Bone marrow (tissue), 2 donors: Measurements from ENCODE around the gene ATG9A.

Experiments
- DNase-seq, 2 donors: peaks; one replicate each; lab custom pipeline; 2025; lab: John Stamatoyannopoulos, UW

ATG9A gene

DNA sequence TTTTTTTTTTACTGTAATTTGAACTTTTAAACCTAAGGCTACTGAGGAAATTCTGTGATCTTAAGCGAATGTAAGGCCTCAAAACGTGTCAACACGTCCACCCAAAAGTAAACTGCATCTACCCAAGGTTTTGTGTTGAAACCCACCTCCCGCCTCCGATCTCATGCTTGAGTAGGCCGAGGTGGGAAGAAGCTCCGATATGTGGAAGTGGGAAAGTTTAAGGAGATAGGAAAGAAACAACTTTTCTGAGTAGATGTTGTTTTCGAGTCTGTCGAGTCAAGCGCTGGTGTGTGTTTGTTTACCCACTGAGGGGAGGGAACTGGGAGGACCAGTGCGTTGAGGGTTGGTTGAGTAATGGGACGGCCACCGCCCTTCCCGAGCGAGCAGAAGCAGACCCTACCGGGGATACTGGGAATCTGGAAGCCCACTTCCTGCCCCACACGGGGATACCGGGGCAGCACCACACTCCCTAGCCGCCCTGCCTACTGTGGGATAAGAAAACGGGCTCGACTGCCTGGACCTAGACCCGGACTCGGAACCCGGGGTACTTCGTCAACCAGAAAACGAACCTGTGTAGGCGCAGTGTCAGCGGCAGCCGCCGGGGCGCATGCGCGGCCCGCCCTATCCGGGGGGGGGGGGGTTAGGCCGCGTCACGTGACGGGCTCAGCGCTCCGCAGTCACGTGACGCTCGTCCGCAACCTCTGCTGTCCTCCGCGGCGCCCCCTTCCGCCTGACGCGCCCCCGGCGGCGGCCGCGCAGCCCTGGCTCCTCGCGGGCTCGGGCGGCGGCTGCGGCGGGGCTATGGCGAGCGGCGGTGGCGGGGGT is 51.7 kb downstream of the ATG9A start, which contains the start of gene RETREG2:
Gene RETREG2 (plus strand): TSS at position 724 of the 825 bp plus-strand sequence. CDS start 78 bp downstream, at position 802.
- peak; percentile 86 to 90 for DNase-seq

DNA sequence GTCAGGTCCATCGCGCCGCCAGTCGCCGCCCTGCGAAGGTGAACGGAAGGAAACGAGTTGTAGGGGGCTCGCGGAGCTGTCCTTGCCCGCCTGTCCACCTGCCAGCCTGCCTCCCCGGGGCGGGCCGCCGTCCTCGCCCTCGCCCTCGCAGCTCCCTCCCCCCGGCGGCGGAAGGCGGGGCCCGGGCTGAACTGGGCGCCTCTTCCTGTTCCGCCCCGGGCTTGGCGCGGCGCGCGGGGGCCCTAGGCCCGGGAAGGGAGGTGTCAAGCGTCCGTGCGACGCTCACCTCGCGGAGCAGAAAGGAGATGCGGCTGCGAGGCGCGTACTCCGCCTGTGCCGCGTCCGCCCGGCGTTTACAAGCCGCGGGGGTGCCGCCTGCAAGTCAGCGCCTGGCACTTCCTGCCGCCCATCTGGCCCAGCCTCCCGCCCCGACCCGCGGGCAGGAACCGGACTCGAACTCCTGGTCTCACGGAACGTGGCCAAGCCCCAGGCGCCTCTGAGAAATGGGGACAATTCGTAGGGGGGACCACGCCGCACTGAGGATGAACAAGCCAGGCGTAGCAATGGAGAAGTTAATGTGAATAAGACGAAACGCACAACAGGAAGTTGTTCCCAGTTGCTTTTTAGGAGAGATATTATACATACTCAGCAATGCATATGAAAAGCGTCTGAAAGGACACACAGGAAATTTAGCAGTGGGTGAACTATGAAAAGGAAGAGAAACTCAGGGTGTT is 52.5 kb downstream of the ATG9A start, which contains the start of gene CNPPD1:
Gene CNPPD1 (minus strand): TSS at position 108 of the 734 bp plus-strand sequence. CDS start 97 bp downstream, at position 11.
- DNase-seq: peak; percentile 66 to 75

DNA sequence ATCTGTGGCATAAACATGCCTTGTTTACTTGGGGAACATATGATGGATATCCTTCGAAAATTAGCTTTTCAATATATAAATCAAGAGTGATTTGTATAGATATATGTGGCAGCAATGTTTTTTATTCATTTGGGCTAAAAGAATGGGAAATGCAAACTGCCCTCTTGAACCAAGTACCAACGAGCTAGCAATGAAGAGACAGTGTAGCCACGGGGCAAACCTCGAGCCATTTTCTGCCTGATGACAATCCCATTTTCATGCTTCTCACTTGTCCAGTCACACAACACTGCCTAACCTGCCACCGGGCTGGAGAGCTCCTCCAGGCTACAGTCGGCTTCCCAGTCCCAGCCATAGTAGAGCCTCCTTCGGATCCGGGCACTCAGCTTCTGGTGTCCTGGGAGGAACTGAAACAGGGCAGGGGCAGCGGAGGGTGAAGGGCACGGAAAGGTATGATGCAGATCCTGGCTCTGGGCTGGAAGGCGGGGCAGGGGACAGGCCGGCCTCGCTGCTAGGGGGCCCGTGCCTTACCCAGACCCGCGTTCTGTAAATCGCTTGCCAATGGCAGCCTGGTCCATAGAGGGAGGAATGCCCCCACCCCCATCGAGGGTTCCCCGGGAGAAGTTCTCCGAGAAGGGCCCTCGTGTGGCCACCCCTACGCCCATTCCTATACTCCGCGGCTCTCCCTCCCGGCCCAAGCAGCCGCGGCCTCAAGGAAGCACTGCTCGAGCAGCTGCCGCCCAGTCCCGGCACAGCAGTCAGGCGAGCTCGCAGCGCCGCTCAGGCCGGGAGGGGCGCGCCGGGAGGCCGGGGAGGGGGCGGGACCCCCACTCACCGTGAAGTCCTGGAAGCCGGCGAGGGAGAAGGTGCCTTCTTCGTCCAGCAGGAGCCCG is 53.3 kb downstream of the ATG9A start:
- peak in 1 of 2 donors; percentile 63 for DNase-seq

DNA sequence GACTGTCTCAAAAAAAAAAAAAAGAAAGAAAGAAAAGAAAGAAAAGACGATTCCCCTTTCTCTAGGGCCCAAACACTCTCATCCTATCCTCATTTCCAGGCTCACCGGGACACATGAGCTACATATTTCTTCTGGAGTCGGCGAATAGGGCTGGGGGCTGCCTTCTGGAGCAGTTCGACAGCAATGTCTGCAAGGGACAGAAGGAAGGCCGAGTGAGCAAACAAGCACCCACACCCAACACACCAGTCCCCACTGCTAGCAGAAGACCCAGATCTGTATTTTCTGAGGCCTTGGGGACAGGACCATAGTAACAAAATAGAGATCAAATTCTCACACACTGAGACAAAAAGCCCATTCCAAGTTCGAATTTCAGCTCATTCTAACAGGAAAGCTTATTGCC is 54.0 kb downstream of the ATG9A start:
- DNase-seq: no peak

DNA sequence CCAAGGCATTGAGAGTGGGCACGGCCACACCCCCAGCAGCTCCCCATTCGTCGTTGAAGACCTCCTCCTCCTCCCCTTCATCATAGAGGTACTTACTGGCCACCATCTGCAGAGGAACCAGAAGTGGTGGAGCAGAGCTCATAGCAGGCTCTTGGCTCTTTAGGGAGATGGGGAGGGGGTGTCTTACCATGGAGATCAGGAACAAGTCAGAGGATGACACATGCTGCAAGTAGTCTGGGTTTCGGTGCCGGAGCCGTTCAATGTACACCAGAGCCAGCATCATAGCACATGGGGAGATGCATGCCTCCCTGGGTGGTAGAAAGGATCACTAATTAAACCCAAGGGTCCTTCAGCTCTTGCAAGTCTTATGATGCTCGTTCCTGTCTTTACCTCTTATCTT is 54.6 kb downstream of the ATG9A start:
- DNase-seq: no peak

DNA sequence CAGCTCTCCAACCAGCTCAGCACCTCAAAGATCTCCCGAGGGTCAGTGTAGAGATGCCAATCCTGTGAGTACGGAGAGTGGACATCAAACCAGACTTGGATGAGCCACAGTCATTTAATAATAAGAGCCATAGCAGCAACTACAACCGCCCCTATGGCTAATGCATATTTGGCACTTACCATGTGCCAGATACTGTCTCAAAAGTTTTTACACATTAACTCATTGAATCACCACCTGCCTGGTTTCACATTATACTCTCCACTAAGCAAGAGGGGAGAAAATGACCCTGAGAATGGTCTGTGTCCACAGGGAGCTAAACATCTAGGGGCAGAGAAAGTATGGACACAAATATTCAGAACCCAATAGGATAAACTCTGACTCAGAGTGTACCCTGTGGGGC is 55.3 kb downstream of the ATG9A start:
- DNase-seq: no peak

DNA sequence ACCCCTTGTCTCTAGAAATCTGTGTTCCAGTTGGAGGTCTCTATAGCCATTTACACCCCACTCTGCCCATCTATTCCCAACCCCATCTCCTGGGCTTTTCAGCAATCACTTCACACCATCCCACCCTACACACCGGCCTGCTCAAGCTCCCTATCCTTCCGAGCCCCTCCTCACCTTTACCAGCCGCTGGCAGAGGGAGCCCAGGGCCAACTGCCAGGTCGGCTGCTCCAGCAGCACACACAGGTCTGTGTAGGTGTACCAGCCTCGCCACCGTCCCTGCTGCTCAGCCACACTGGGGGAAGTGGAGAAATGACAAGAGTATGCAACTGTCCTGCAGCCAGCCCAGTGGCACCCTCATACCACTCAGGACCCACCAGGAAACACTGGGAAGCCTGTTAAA is 56.3 kb downstream of the ATG9A start:
- DNase-seq: no peak

DNA sequence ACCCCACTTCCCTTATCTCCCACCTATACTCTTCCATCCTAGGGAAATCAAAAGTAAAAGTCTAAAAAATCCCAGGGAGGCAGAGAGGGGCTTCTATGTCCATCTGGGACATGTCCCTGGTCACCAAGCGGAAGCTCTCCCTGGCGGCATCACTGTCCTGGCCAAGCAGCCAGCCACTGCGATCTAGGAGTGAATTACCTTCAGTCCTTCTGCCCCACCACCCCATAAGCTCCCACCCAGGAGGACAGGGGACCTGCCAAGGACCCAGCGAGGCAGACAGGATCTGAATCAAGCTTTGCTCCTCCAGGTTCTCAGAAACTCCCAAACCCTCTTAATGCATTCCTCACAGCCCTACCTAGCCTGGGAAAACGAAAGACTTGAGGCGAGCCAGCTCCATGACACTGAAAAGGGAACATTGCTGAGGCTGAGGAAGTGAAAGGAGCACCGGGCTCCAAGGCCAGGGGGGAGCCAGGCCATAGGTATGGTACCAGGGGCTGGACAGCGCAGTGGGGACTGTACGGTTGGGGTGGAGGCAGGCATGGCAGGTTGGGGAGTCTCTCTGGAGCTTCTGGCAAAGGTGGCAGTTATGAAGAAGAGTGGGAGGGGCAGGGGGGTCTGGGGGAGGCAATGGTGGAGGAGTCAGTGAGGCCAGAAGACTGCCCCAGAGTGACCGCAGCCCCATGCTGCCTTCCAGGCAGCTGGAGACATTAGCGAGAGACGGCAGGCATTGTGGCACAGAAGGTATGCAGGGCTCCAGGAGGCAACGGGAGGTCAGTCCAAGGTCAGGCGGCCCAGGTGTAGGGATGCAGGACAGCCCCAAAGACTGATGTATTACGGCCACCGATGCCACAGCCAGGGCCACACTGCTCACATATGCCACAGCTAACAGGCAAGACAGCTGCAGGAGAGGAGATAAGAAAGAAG is 56.9 kb downstream of the ATG9A start:
- no peak for DNase-seq

DNA sequence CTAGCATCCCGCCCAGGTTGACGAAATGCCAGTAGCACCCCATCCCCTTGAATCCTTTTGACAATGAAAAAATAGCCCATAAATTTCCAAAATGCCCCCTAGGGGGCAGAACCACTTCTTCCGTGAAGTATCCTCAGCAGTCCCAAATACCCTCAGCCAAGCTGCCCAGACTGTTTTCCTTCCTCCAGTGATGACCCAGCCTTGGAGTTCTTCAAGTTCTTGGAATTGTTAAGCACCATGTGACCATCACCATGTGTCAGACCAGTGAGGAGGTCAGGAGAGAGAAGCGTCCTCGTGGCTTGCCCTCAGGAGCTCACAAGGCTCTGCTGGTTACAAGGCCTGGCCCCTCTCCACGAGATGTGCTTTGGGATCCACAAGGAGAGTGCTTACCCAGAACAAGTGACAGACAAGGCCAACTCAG is 58.2 kb downstream of the ATG9A start:
- DNase-seq: peak in 1 of 2 donors; percentile 28

DNA sequence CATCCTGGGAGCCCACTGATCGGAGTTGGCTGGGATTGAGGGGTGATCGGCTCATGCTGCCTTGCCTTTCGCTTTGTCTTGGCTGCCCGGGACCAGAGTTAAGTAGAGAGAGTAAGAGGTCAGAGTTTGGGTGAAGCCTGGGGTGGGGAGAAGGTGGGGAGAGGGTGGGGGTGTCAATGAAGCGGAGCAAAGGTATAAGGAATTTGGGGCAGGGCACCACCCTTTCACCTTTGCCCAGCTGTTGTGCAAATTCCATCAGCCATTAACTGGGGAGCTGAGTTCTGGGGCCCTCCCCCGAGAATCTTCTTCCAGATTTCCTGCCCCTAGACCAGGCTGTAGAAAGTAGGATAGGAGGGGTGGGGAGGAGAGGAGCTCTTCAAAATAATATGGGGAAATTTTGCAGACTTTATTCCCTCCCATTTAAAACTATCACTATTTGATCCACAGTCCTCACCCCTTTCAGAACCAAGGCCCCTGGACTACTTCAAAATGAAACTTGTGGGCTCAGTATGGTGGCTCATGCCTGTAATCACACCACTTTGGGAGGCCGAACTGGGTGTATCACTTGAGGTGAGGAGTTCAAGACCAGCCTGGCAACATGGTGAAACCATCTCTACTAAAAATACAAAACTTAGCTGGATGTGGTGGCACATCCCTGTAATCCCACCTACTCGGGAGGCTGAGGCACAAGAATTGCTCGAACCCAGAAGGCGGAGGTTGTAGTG is 59.3 kb downstream of the ATG9A start, which contains the start of gene SLC23A3:
Gene SLC23A3 (minus strand): TSS at position 100 of the 725 bp plus-strand sequence. CDS start 45 bp downstream, at position 55.
- no peak for DNase-seq
